ENCODE measurements around the gene SUPT6H. TPM values are rescaled to one million over a fixed set of nuclear protein-coding genes. Genes with fewer than 3 reads are reported as not detected.

Gene SUPT6H
- total RNA-seq, 2 experiments from 2014 or later, result 33.7 to 76.5 TPM

DNA sequence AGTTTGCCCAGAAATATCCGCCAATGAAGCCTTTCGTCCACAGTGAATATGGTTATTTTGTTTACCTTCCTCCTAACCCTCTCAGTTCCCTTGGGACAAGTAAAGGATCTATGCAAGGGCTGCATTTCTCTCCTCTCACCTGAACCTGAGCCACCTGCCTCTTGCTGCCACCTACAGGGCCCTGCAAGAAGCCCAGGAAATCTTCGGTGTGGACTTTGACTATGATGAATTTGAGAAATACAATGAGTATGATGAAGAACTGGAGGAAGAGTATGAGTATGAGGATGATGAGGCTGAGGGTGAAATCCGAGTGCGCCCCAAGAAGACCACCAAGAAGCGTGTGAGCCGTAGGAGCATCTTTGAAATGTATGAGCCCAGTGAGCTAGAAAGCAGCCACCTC lies 14.0 kb downstream of the SUPT6H start:
- no peaks in the 10 kb centered on the region for H3K9me3 ChIP-seq (ENCODE audit: low read length)
- intact Hi-C loops (cut with micrococcal nuclease; ENCODE audit: unreplicated experiment), result loop anchor here (1.0 kb wide), 1 partner anchor 29 kb away; no protein-coding TSS in a partner anchor
- no peak overlapping the region for H3K27ac ChIP-seq (ENCODE audit: low read depth, low read length, poor library complexity, severe bottlenecking)
- H3K4me1 ChIP-seq (ENCODE audit: insufficient read depth, low read length, poor library complexity, severe bottlenecking), result no peaks in the 10 kb centered on the region
- no peaks in the 10 kb centered on the region for H3K79me2 ChIP-seq (ENCODE audit: insufficient read depth, low read depth, low read length)
- DNase-seq (ENCODE audit: low spot score), result peak; percentile 56
- ChIA-PET POLR2A (no interaction called here), CTCF (ENCODE audit: unreplicated experiment) (interaction anchor here (1.3 kb wide), 1 partner anchor 29 kb away, joined by 4 read pairs; no protein-coding TSS in a partner anchor)
- no peaks in the 10 kb centered on the region for H3K9me2 ChIP-seq (ENCODE audit: insufficient read depth, low read length)
- no peak overlapping the region for H3K4me2 ChIP-seq (ENCODE audit: low read length)
- peaks cover 94% of the 10 kb centered on the region for H3K36me3 ChIP-seq (ENCODE audit: insufficient read depth, low read length)
- H2AFZ ChIP-seq (ENCODE audit: low read length), result no peak overlapping the region
- H3K4me3 ChIP-seq (ENCODE audit: low read depth, low read length, poor library complexity, severe bottlenecking), result no peak overlapping the region
- TF ChIP-seq, protein P1, sequence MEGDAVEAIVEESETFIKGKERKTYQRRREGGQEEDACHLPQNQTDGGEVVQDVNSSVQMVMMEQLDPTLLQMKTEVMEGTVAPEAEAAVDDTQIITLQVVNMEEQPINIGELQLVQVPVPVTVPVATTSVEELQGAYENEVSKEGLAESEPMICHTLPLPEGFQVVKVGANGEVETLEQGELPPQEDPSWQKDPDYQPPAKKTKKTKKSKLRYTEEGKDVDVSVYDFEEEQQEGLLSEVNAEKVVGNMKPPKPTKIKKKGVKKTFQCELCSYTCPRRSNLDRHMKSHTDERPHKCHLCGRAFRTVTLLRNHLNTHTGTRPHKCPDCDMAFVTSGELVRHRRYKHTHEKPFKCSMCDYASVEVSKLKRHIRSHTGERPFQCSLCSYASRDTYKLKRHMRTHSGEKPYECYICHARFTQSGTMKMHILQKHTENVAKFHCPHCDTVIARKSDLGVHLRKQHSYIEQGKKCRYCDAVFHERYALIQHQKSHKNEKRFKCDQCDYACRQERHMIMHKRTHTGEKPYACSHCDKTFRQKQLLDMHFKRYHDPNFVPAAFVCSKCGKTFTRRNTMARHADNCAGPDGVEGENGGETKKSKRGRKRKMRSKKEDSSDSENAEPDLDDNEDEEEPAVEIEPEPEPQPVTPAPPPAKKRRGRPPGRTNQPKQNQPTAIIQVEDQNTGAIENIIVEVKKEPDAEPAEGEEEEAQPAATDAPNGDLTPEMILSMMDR (conservative IDR thresholded peaks at IDR 0.05; ENCODE audit: low read length), result peak; percentile 85
- no peak for TF ChIP-seq EZH2phosphoT487 (IDR thresholded peaks at IDR 0.05; ENCODE audit: borderline replicate concordance, low read depth, low read length)
- no TSS peak for BruUV-seq (replicated peaks)
- no peaks in the 10 kb centered on the region for H4K20me1 ChIP-seq (ENCODE audit: insufficient read depth, low read length)

DNA sequence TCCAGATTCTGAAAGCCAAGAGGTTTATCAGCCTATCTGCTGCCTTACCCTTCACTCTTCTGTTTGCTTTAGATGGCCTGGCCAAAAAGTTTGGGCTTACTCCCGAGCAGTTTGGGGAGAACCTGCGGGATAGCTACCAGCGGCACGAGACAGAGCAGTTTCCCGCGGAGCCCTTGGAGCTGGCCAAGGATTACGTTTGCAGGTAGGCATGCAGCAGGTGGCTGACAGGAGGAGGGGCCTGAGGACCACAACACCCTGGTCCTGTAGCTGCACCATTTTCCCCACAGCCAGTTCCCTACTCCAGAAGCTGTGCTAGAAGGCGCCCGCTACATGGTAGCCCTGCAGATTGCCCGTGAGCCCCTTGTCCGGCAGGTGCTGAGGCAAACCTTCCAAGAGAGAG lies 20.6 kb downstream of the SUPT6H start:
- peaks cover 91% of the 10 kb centered on the region for H3K36me3 ChIP-seq (ENCODE audit: insufficient read depth, low read length)
- H3K27ac ChIP-seq (ENCODE audit: low read depth, low read length, poor library complexity, severe bottlenecking), result no peak overlapping the region
- intact Hi-C loops (cut with micrococcal nuclease; ENCODE audit: unreplicated experiment), result loop anchor here (10.0 kb wide), 1 partner anchor 58 kb away; no protein-coding TSS in a partner anchor
- no peak for TF ChIP-seq EZH2phosphoT487 (IDR thresholded peaks at IDR 0.05; ENCODE audit: borderline replicate concordance, low read depth, low read length)
- TF ChIP-seq, protein P1 (conservative IDR thresholded peaks at IDR 0.05; ENCODE audit: low read length), result no peak
- no peak overlapping the region for H2AFZ ChIP-seq (ENCODE audit: low read length)
- H3K9me2 ChIP-seq (ENCODE audit: insufficient read depth, low read length), result no peaks in the 10 kb centered on the region
- ChIA-PET POLR2A (no interaction called here), CTCF (ENCODE audit: unreplicated experiment) (no interaction called here)
- no peaks in the 10 kb centered on the region for H4K20me1 ChIP-seq (ENCODE audit: insufficient read depth, low read length)
- no peak overlapping the region for H3K4me2 ChIP-seq (ENCODE audit: low read length)
- DNase-seq (ENCODE audit: low spot score), result no peak
- no peak overlapping the region for H3K4me3 ChIP-seq (ENCODE audit: low read depth, low read length, poor library complexity, severe bottlenecking)
- H3K79me2 ChIP-seq (ENCODE audit: insufficient read depth, low read depth, low read length), result no peaks in the 10 kb centered on the region
- no TSS peak for BruUV-seq (replicated peaks)
- H3K4me1 ChIP-seq (ENCODE audit: insufficient read depth, low read length, poor library complexity, severe bottlenecking), result no peaks in the 10 kb centered on the region
- H3K9me3 ChIP-seq (ENCODE audit: low read length), result no peaks in the 10 kb centered on the region

DNA sequence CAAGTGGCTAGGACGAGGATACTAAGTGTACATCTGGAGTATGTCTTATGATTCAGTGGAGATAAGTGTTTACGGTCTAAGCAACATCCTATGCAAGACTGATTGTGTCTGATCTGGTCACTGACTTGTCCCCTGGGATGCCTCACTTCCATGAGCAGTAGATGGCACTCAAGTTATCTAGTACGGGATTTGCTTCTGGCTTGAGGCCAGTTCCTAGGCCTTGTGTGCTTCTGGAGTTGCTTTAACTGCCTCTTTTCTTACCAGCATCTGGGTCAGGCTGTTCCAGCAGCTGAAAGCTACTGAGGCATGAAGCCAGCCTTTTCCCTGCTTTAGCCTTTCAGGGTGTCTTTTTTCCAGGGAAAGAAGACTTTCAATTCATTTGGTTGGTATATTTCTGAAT lies 23.0 kb downstream of the SUPT6H start:
- H3K27ac ChIP-seq (ENCODE audit: low read depth, low read length, poor library complexity, severe bottlenecking), result no peak overlapping the region
- H2AFZ ChIP-seq (ENCODE audit: low read length), result no peak overlapping the region
- intact Hi-C loops (cut with micrococcal nuclease; ENCODE audit: unreplicated experiment), result loop anchor here (10.0 kb wide), 1 partner anchor 60 kb away; no protein-coding TSS in a partner anchor
- DNase-seq (ENCODE audit: low spot score), result no peak
- CTCF ChIA-PET (ENCODE audit: unreplicated experiment), result no interaction called here
- no peaks in the 10 kb centered on the region for H3K9me3 ChIP-seq (ENCODE audit: low read length)
- POLR2A ChIA-PET, result no interaction called here
- H3K36me3 ChIP-seq (ENCODE audit: insufficient read depth, low read length), result peaks cover 96% of the 10 kb centered on the region
- BruUV-seq (replicated peaks), result no TSS peak
- no peaks in the 10 kb centered on the region for H4K20me1 ChIP-seq (ENCODE audit: insufficient read depth, low read length)
- no peaks in the 10 kb centered on the region for H3K4me1 ChIP-seq (ENCODE audit: insufficient read depth, low read length, poor library complexity, severe bottlenecking)
- H3K79me2 ChIP-seq (ENCODE audit: insufficient read depth, low read depth, low read length), result no peaks in the 10 kb centered on the region
- H3K4me3 ChIP-seq (ENCODE audit: low read depth, low read length, poor library complexity, severe bottlenecking), result no peak overlapping the region
- no peak overlapping the region for H3K4me2 ChIP-seq (ENCODE audit: low read length)
- TF ChIP-seq EZH2phosphoT487 (IDR thresholded peaks at IDR 0.05; ENCODE audit: borderline replicate concordance, low read depth, low read length), result no peak
- TF ChIP-seq, protein P1 (conservative IDR thresholded peaks at IDR 0.05; ENCODE audit: low read length), result no peak
- no peaks in the 10 kb centered on the region for H3K9me2 ChIP-seq (ENCODE audit: insufficient read depth, low read length)

All from OCI-LY7 (cell line).